ENCODE measurements around the gene ADCK1. TPM values are rescaled to one million over a fixed set of nuclear protein-coding genes. Genes with fewer than 3 reads are reported as not detected.

The ADCK1 gene
- total and polyA plus RNA-seq, 4 donors = 5.7 to 8.8 (median 7.0) TPM

GRCh38 chr14:77923131-77923936, 123.4 kb downstream of the ADCK1 start:
- H3K27me3 ChIP-seq (ENCODE audit: control insufficient read depth in 3 of 3, insufficient read depth in 3 of 3, low read length in 2 of 3) = no peaks in the 10 kb centered on the region
- WGBS, 2 donors = 70 to 76% methylated on average over 11 of the region's 11 CpGs
- H3K36me3 ChIP-seq (ENCODE audit: control insufficient read depth in 4 of 4, insufficient read depth in 4 of 4, low read length in 4 of 4) = peaks cover 0 to 14% (median 0%) of the 10 kb centered on the region in 4 donors
- TF ChIP-seq CTCF (IDR thresholded peaks at IDR 0.05; ENCODE audit: control extremely low read depth, extremely low read depth) = no peak
- H3K9me3 ChIP-seq (ENCODE audit: control insufficient read depth in 4 of 4, insufficient read depth in 3 of 4, low read length in 3 of 4) = peaks cover 0 to 2% (median 0%) of the 10 kb centered on the region in 4 donors
- DNase-seq (no peak), ATAC-seq (ENCODE audit: insufficient read depth, low FRiP score) (no peak)
- H3K4me1 ChIP-seq (ENCODE audit: control insufficient read depth in 5 of 5, insufficient read depth in 5 of 5, low read length in 5 of 5) = peaks cover 0 to 2% (median 0%) of the 10 kb centered on the region in 5 donors
- H3K27ac ChIP-seq (ENCODE audit: low read depth in 1 of 2, low read length in 1 of 2) = no peak overlapping the region
- no peak overlapping the region for H3K9ac ChIP-seq (ENCODE audit: insufficient read depth in 1 of 2, low read length in 2 of 2)
- no peak overlapping the region for H3K4me3 ChIP-seq

GRCh38 chr14:77924141-77924948, 124.4 kb downstream of the ADCK1 start:
- no peak for ATAC-seq (ENCODE audit: insufficient read depth, low FRiP score)
- TF ChIP-seq CTCF (IDR thresholded peaks at IDR 0.05; ENCODE audit: control extremely low read depth, extremely low read depth) = no peak
- no peak for DNase-seq
- peaks cover 0 to 2% (median 0%) of the 10 kb centered on the region in 5 donors for H3K4me1 ChIP-seq (ENCODE audit: control insufficient read depth in 5 of 5, insufficient read depth in 5 of 5, low read length in 5 of 5)
- 96% methylated on average over 22 of the region's 22 CpGs for WGBS, 2 donors
- no peak overlapping the region for H3K9ac ChIP-seq (ENCODE audit: insufficient read depth in 1 of 2, low read length in 2 of 2)
- H3K4me3 ChIP-seq = no peak overlapping the region
- peaks cover 0 to 14% (median 0%) of the 10 kb centered on the region in 4 donors for H3K36me3 ChIP-seq (ENCODE audit: control insufficient read depth in 4 of 4, insufficient read depth in 4 of 4, low read length in 4 of 4)
- no peak overlapping the region for H3K27ac ChIP-seq (ENCODE audit: low read depth in 1 of 2, low read length in 1 of 2)
- no peaks in the 10 kb centered on the region for H3K27me3 ChIP-seq (ENCODE audit: control insufficient read depth in 3 of 3, insufficient read depth in 3 of 3, low read length in 2 of 3)
- peaks cover 0 to 2% (median 0%) of the 10 kb centered on the region in 4 donors for H3K9me3 ChIP-seq (ENCODE audit: control insufficient read depth in 4 of 4, insufficient read depth in 3 of 4, low read length in 3 of 4)

GRCh38 chr14:77926942-77927341, 127.0 kb downstream of the ADCK1 start:
- no peak overlapping the region for H3K27ac ChIP-seq (ENCODE audit: low read depth in 1 of 2, low read length in 1 of 2)
- DNase-seq = no peak
- WGBS, 2 donors = 94 to 96% methylated on average over 9 of the region's 9 CpGs
- ATAC-seq (ENCODE audit: insufficient read depth, low FRiP score) = no peak
- H3K36me3 ChIP-seq (ENCODE audit: control insufficient read depth in 4 of 4, insufficient read depth in 4 of 4, low read length in 4 of 4) = peaks cover 0 to 20% (median 2%) of the 10 kb centered on the region in 4 donors
- H3K4me3 ChIP-seq = no peak overlapping the region
- H3K27me3 ChIP-seq (ENCODE audit: control insufficient read depth in 3 of 3, insufficient read depth in 3 of 3, low read length in 2 of 3) = no peaks in the 10 kb centered on the region
- peaks cover 0 to 2% (median 0%) of the 10 kb centered on the region in 4 donors for H3K9me3 ChIP-seq (ENCODE audit: control insufficient read depth in 4 of 4, insufficient read depth in 3 of 4, low read length in 3 of 4)
- TF ChIP-seq CTCF (IDR thresholded peaks at IDR 0.05; ENCODE audit: control extremely low read depth, extremely low read depth) = no peak
- no peak overlapping the region for H3K9ac ChIP-seq (ENCODE audit: insufficient read depth in 1 of 2, low read length in 2 of 2)
- H3K4me1 ChIP-seq (ENCODE audit: control insufficient read depth in 5 of 5, insufficient read depth in 5 of 5, low read length in 5 of 5) = peaks cover 0 to 2% (median 0%) of the 10 kb centered on the region in 5 donors

Data from lung (tissue), 12 donors.